Measurements from ENCODE around the gene RAPGEF6.
A peak's percentile ranks its signal among the peaks of the same experiment; 100 is the strongest.

RAPGEF6 gene

GRCh38 chr5:131406975-131407638 lies 227.9 kb downstream of the RAPGEF6 start:
- TF ChIP-seq GATA3 (IDR thresholded peaks at IDR 0.05; ENCODE audit: low read depth, low read length) (no peak), GATA2 (IDR thresholded peaks at IDR 0.05; ENCODE audit: low read depth, low read length) (no peak)

- TF ChIP-seq GATA2 (IDR thresholded peaks at IDR 0.05; ENCODE audit: low read depth, low read length): no peak
Measured at GRCh38 chr5:131406076-131406475, 229.0 kb downstream of the RAPGEF6 start.

GRCh38 chr5:131405674-131406073 lies 229.4 kb downstream of the RAPGEF6 start:
- no peak for TF ChIP-seq GATA2 (IDR thresholded peaks at IDR 0.05; ENCODE audit: low read depth, low read length)
- no peak for TF ChIP-seq GATA3 (IDR thresholded peaks at IDR 0.05; ENCODE audit: low read depth, low read length)

DNA sequence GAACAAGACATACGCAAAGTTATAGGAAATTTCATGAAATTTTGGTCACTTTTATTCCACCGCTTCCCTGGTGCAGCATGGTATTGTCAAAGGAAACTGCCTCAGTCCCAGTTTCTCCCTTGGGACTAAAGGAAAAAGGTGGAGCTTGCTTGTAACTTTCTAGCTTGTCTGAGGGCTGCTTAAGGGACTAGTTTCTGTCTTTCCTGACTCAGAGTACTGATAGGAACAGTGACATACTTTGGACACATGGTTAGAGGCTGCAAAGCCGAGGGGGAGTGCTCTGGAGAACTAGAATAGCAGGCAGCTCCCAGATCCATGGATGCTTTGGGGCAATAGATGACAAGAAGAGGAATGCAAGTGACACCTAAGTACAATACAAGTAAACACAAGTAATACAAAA lies 234.4 kb downstream of the RAPGEF6 start:
- no peak for TF ChIP-seq GATA2 (IDR thresholded peaks at IDR 0.05; ENCODE audit: low read depth, low read length)
- TF ChIP-seq GATA3 (IDR thresholded peaks at IDR 0.05; ENCODE audit: low read depth, low read length): no peak

GRCh38 chr5:131396630-131397273 lies 238.3 kb downstream of the RAPGEF6 start:
- no peak for TF ChIP-seq GATA2 (IDR thresholded peaks at IDR 0.05; ENCODE audit: low read depth, low read length)
- TF ChIP-seq GATA3 (IDR thresholded peaks at IDR 0.05; ENCODE audit: low read depth, low read length): no peak

DNA sequence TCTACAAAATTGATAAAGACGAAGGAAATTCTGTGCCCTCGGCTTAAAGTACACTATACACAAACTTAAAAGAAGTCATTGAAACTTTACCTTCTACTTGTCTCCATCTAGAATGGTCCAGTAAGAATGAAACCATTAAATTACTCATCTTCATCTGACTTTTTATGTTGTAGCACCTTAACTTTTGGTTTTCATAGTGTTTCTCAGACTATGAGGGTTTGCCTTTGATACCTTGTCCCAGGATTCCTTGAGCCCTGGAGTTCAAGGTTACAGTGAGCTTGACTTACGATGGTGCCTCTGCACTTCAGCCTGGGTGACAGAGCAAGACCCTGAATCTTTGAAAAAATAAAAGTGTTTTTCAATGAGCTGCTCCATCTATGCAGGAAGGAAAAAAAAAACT lies 239.0 kb downstream of the RAPGEF6 start:
- no peak for TF ChIP-seq GATA3 (IDR thresholded peaks at IDR 0.05; ENCODE audit: low read depth, low read length)

GRCh38 chr5:131394128-131394527 lies 240.9 kb downstream of the RAPGEF6 start:
- TF ChIP-seq GATA3 (IDR thresholded peaks at IDR 0.05; ENCODE audit: low read depth, low read length): no peak
- no peak for TF ChIP-seq GATA2 (IDR thresholded peaks at IDR 0.05; ENCODE audit: low read depth, low read length)

DNA sequence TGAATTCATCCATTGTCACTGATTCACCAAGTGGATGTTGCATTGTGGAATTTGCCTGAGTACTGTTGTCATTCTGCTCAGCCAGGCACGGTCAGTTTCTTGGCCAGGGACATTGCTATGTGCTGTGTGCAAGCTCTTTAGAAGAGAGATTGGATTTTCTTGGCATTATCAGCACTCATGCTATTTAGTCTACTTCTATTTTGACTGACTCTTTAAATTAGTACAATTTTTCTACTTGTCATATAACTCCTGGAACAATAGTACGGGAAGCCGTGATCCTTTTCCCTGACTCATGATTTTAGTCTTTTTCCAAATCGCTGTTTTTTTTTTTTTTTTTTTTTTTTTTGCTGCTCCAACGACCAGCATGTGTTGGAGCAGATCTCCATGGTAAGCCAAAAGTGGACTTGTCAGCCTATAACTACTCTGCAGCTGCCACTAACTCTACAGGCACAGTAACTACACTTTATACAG lies 241.5 kb downstream of the RAPGEF6 start:
- no peak for TF ChIP-seq GATA3 (IDR thresholded peaks at IDR 0.05; ENCODE audit: low read depth, low read length)
- no peak for TF ChIP-seq GATA2 (IDR thresholded peaks at IDR 0.05; ENCODE audit: low read depth, low read length)

DNA sequence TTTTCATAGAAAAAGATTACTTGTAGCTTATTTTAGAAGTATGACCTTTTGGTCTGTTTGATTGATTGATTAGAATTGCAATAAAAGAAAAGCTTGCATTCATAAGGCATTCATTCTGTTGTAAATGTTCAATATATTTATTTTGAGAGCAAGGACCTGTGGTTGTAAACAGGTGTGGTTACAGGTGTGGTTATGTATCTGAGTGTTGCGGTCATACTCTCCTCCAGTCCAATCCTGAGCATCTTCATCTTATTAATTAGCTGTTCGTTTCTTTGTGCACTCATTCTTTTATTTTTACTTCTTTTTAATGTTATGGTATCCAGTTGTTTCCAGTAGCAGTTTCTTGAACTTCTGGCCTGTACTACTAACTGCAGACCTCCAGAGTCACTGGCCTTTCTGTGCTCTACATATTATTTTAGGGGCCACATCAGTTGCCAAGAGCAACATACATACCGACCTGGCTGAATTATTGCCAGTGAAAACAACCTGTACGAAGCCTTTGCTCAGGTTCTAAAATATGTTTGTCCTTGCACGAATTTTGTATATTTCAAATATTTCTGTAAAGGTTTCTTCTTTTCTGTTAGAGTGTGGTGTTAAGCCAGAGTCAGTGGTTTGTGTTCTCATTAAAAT lies 242.4 kb downstream of the RAPGEF6 start:
- TF ChIP-seq GATA3 (IDR thresholded peaks at IDR 0.05; ENCODE audit: low read depth, low read length) (no peak), GATA2 (IDR thresholded peaks at IDR 0.05; ENCODE audit: low read depth, low read length) (no peak)

GRCh38 chr5:131389869-131390265 lies 245.2 kb downstream of the RAPGEF6 start:
- TF ChIP-seq GATA2 (IDR thresholded peaks at IDR 0.05; ENCODE audit: low read depth, low read length) (0 out of 2 replicates have a peak, but pooled peaks have one; percentile 24), GATA3 (IDR thresholded peaks at IDR 0.05; ENCODE audit: low read depth, low read length) (peak; percentile 53; the same call in 1 of the 2 replicates)

DNA sequence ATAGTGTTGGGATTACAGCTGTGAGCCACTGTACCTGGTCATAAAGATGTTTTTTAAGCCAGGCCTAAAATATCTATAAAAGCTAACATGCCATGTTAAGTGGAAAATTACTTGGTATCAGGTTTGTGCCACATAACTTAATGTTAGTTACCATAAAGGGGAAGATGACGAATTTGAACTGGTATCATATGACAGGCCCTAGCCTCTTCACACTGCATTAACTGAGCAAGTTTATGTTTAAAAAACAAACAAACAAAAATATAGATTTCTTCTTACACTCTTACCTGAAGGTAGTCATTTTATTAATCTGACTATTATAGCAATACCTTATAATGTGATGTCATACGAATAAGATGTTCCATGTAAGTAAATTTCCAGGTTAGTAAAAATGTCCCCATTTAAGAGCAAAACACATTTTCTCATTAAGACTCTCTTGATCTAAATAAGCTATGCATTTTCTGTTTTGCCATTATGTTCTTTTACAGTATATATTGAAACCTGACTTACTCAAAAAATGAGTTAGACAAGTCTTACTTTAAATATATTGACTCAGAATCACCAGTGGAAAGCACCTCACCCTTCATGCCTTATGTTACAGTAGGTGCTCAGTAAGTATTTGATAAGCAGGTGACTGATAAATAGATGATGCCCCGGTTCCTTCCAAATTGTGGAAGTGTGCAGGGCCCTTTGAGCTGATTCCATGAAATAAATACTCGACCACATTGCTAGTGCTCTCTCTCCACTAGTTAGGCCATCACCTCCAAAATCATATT lies 245.7 kb downstream of the RAPGEF6 start:
- no peak for TF ChIP-seq GATA3 (IDR thresholded peaks at IDR 0.05; ENCODE audit: low read depth, low read length)

DNA sequence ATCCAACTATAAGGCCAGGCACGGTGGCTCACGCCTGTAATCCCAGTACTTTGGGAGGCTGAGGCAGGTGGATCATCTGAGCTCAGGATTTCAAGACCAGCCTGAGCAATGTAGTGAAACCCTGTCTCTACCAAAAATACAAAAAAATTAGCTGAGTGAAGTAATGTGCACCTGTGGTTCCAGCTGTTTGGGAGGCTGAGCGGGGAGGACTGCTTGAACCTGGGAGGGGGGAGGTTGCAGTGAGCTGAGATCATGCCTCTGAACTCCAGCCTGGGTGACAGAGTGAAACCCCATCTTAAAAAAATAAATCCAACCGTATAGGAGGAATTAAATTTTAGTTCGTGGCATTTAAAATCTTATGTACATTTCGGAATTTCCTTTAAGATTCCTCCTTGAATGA lies 247.8 kb downstream of the RAPGEF6 start:
- TF ChIP-seq GATA2 (IDR thresholded peaks at IDR 0.05; ENCODE audit: low read depth, low read length) (no peak), GATA3 (IDR thresholded peaks at IDR 0.05; ENCODE audit: low read depth, low read length) (no peak)

- TF ChIP-seq GATA2 (IDR thresholded peaks at IDR 0.05; ENCODE audit: low read depth, low read length): no peak
- TF ChIP-seq GATA3 (IDR thresholded peaks at IDR 0.05; ENCODE audit: low read depth, low read length): no peak
Measured at GRCh38 chr5:131386779-131387178, 248.2 kb downstream of the RAPGEF6 start.

- TF ChIP-seq GATA3 (IDR thresholded peaks at IDR 0.05; ENCODE audit: low read depth, low read length): no peak
- no peak for TF ChIP-seq GATA2 (IDR thresholded peaks at IDR 0.05; ENCODE audit: low read depth, low read length)
Measured at GRCh38 chr5:131386124-131386523, 248.9 kb downstream of the RAPGEF6 start.
